Measurements from ENCODE around the gene TNFRSF6B.
"Not testable (repeated sequence)": the region's sequence is repeated elsewhere in the genome, so short reads cannot be mapped to it uniquely, and the experiment has no call there.

The TNFRSF6B gene

GRCh38 chr20:63712191-63712590, 15.7 kb downstream of the TNFRSF6B start:
- DNase-seq: no peak

DNA sequence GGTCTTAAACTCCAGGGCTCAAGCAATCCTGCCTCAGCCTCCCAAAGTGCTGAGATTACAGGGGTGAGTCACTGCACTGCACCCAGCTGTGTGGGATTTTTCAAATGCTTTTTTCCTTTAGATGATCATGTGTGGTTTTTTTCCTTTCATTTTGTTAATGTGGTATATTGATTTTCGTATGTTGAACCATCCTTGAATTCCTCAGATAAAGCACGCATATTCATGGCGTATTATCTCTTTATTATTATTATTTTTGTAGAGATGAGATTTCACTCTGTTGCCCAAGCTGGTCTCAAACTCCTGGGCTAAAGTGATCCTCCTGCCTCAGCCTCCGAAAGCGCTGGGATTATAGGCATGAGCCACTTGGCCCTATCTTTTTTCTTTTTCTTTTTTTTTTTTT, 18.4 kb downstream of the TNFRSF6B start:
- no peak for DNase-seq

DNA sequence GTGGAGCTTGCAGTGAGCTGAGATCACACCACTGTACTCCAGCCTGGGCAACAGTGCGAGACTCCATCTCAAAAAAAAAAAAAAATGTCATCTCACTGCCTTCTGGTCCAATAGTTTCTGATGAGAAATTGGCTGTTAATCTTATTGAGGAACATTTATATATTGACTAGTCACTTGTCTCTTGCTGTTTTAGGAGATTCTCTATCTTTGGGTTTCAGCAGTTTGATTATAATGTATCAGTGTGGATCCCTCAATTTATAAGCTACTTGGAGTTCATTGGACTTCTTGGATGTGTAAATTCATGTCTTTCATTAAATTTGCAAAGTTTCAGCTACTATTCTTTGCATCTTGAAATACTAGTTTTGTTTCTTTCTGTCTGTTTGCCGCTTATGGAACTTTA, 22.5 kb downstream of the TNFRSF6B start:
- no peak for DNase-seq

- not testable (repeated sequence) for DNase-seq
These were observed 26.6 kb downstream of the TNFRSF6B start for GRCh38 chr20:63722967-63723622.

- DNase-seq: not testable (repeated sequence)
These were observed 33.8 kb downstream of the TNFRSF6B start for GRCh38 chr20:63730189-63730733.

DNA sequence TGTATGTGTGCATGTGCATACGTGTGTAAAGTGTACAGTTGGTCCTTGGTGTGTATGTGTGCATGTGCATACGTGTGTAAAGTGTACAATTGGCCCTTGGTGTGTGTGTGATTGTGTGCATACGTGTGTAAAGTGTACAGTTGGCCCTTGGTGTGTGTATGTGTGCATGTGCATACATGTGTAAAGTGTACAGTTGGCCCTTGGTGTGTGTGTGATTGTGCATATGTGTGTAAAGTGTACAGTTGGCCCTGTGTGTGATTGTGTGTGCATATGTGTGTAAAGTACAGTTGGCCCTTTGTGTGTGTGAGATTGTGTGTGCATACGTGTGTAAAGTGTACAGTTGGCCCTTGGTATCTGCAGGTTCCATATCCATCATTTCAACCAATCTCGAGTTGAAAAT, 35.0 kb downstream of the TNFRSF6B start:
- no peak for DNase-seq

DNA sequence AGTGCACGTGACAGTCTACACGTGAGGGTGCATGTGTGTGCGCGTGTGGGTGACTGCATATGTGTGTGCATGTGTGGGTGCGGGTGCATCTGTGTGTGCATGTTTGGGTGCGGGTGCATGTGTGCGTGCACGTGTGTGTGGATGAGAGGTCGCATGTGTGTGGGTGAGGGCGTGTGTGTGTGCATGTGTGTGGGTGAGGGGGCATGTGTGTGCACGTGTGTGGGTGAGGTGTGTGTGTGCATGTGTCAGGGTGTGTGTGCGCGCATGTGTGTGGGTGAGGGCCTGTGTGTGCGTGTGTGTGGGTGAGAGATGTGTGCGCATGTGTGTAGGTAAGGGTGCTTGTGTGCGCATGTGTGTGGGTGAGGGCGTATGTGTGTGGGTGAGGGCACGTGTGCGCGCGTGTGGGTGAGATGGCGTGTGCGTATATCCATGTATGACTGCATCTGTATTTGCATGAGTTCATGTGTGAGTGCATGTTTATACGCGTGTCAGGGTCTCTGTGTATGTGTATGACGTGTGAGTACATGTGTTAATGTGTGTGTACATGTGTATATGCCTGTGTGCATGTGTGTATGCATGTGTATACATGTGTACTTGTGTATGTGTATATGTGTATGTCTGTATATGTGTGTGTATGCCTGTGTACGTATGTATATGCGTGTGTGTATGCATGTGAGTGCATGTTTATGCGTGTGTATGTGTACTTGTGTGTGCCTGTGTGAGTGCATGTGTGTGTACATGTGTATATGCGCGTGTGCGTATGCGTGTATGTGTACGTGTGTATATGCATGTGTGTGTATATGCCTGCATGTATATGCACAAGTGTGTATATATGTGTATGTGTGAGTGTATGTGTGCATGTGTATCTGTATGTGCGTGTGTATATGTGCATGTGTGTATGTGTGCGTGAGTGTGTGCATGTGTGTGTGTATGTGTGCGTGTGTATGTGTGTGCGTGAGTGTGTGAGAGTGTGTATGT, 36.0 kb downstream of the TNFRSF6B start:
- DNase-seq: no peak

- no peak for DNase-seq
These were observed 36.7 kb downstream of the TNFRSF6B start for GRCh38 chr20:63733117-63733516.

GRCh38 chr20:63733579-63734081, 37.2 kb downstream of the TNFRSF6B start:
- DNase-seq: no peak

GRCh38 chr20:63734111-63734945, 37.9 kb downstream of the TNFRSF6B start:
- DNase-seq: no peak

- no peak for DNase-seq
These were observed 38.8 kb downstream of the TNFRSF6B start for GRCh38 chr20:63734946-63735858.

- DNase-seq: no peak
These were observed 39.6 kb downstream of the TNFRSF6B start, which contains the start of gene LIME1 for GRCh38 chr20:63735859-63736718. TSS of gene LIME1 (plus strand) at chr20:63736664. CDS start at chr20:63737550, 886 bp downstream.

- DNase-seq: no peak
These were observed 40.6 kb downstream of the TNFRSF6B start for GRCh38 chr20:63736893-63737694.

- no peak for DNase-seq
These were observed 41.2 kb downstream of the TNFRSF6B start for GRCh38 chr20:63737695-63737944.

DNA sequence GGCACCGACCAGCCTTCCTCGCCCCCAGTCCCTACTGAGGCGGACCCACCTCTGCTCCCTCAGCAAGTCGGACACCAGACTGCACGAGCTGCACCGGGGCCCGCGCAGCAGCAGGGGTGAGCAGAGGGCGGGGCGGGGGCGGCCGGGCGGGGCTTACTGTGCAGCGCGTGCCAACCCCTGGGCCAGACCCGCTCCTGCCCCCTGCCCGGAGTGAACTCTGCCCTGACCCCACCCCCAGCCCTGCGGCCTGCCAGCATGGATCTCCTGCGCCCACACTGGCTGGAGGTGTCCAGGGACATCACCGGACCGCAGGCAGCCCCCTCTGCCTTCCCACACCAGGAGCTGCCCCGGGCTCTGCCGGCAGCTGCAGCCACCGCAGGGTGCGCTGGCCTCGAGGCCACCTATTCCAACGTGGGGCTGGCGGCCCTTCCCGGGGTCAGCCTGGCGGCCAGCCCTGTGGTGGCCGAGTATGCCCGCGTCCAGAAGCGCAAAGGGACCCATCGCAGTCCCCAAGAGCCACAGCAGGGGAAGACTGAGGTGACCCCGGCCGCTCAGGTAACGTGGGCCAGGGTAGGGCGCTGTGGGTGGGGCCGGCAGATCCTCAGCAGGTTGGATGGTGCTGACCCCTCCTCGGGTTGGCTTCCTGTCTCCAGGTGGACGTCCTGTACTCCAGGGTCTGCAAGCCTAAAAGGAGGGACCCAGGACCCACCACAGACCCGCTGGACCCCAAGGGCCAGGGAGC, 41.7 kb downstream of the TNFRSF6B start:
- no peak for DNase-seq

DNA sequence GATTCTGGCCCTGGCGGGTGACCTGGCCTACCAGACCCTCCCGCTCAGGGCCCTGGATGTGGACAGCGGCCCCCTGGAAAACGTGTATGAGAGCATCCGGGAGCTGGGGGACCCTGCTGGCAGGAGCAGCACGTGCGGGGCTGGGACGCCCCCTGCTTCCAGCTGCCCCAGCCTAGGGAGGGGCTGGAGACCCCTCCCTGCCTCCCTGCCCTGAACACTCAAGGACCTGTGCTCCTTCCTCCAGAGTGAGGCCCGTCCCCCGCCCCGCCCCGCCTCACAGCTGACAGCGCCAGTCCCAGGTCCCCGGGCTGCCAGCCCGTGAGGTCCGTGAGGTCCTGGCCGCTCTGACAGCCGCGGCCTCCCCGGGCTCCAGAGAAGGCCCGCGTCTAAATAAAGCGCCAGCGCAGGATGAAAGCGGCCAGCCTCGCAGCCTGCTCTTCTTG, 42.3 kb downstream of the TNFRSF6B start:
- no peak for DNase-seq

DNA sequence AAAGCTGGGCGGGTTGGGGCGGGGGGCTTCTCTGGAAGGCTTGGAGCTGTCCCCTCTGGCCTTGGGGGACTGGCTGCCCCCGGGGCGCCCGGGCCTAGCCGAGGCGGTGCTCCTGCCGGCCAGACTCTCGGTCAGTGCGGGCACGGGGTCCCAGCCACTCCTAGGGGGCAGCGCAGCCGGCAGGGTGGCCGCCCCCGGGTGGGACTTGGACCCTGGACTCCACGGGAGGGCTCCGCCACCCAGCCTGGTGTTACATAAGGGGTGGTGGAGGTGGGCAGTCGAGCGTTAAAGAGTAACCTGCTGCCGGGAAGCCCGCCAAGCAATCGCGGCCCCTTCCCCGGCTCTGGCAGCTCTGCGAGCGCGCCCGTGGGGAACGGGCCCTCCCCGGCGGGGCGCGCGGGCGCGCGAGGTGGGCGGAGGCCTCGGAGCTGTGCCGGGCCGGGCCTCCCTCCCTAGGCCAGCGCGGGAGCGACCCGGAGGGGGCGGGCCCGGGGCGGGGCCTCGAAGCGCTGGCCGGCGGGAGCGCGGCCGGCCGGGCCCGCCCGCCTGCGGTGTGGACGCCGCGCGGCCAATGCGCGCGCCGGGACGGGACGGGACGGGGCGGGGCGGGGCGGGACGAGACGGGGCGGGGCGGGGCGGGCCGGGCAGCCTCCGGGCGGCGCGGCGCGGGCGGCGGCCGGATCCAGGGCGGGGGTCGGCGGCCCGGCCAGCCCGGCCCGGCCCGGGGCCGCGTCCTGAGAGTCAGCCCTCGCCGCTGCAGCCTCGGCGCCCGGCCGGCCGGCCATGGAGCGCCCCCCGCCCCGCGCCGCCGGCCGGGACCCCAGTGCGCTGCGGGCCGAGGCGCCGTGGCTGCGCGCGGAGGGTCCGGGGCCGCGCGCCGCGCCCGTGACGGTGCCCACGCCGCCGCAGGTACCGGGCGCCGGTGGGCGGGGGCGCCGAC, 42.9 kb downstream of the TNFRSF6B start, which contains the start of gene SLC2A4RG:
Gene SLC2A4RG (plus strand): TSS at position 647 of the 940 bp plus-strand sequence. CDS start 137 bp downstream, at position 784.
- peak; percentile 14 for DNase-seq

Measured in SHP77 treated with DMSO at 0.1 percent for 48 hours (cell line).